Esophagus squamous epithelium (tissue), 5 donors: ENCODE results near the gene UBR3. TPM values are rescaled to one million over a fixed set of nuclear protein-coding genes. Genes with fewer than 3 reads are reported as not detected.
"Not testable (repeated sequence)": the region's sequence is repeated elsewhere in the genome, so short reads cannot be mapped to it uniquely, and the experiment has no call there.

ENCODE experiments used
- DNase-seq: peaks from one replicate; lab custom pipeline; 2025; lab: John Stamatoyannopoulos, UW
- H3K27ac ChIP-seq, 4 donors: fragments of 200-600 bp; sonication (generic); one replicate each; pipeline ENCODE4 v1.5.1; 2016 to 2019; ENCODE audit warnings: mild to moderate bottlenecking in 1 of 4
- H3K27me3 ChIP-seq, 4 donors: fragments of 200-600 bp; sonication (generic); 1 replicate in 3 of 4; 2 replicates in 1 of 4; pipeline versions ENCODE4 v1.5.1 to v1.6.0; 2017 to 2021; ENCODE audit warnings: antibody characterized with exemption in 1 of 4
- H3K36me3 ChIP-seq, 3 donors: fragments of 200-600 bp; sonication (generic); one replicate each; pipeline ENCODE4 v1.5.1; 2016 to 2019
- H3K4me1 ChIP-seq, 3 donors: fragments of 200-600 bp; sonication (generic); one replicate each; pipeline ENCODE4 v1.5.1; 2017 to 2019
- H3K4me3 ChIP-seq, 4 donors: fragments of 200-600 bp; sonication (generic); 1 replicate in 3 of 4; 2 replicates in 1 of 4; pipeline ENCODE4 v1.5.1; 2016 to 2019; ENCODE audit warnings: mild to moderate bottlenecking in 2 of 4, moderate library complexity in 1 of 4
- H3K9me3 ChIP-seq, 3 donors: fragments of 200-600 bp; sonication (generic); one replicate each; pipeline ENCODE4 v1.5.1; 2016 to 2019
- CTCF ChIP-seq, 6 experiments: fragments of 450-650 bp in 4 of 6; fragments of 200-600 bp in 2 of 6; sonication (generic) in 2 of 6; IDR thresholded peaks; one replicate each; pipeline ENCODE4 v1.5.1; 2016 to 2019; ENCODE audit warnings: antibody characterized with exemption in 6 of 6, mild to moderate bottlenecking in 4 of 6, moderate library complexity in 4 of 6
- POLR2A ChIP-seq, 4 donors: fragments of 450-650 bp; IDR thresholded peaks; one replicate each; pipeline ENCODE4 v1.6.1; 2017; ENCODE audit warnings: antibody characterized with exemption in 4 of 4, mild to moderate bottlenecking in 4 of 4, moderate library complexity in 3 of 4
- WGBS, 2 donors: methylation state at CpG; one replicate each; pipeline ENCODE4 v1.1.5; 2018; 5-methylcytosine and 5-hydroxymethylcytosine counted together
- intact Hi-C: fragments of 100-400 bp; cut with DNase I; formaldehyde crosslinking; loops from one replicate; pipeline ENCODE4 v1.15.0; 2022
- total RNA-seq, 4 donors: library from RNA; depleted of rRNA; stranded (reverse); fragments of >200 nt; gene quantifications; one replicate each; pipeline ENCODE4 v1.1.0, GENCODE V29; 2016
- donor health status: DM: yes; HTN: yes; CAD: no.

Gene UBR3
- total RNA-seq, 4 donors from 2014 or later: 26.9 to 56.8 (median 43.2) TPM

GRCh38 chr2:169862816-169863215 is 35.6 kb downstream of the UBR3 start:
- no peak overlapping the region for H3K4me3 ChIP-seq
- intact Hi-C loops: no loop called here
- H3K9me3 ChIP-seq: no peaks in the 10 kb centered on the region
- H3K4me1 ChIP-seq: peaks cover 0 to 14% (median 0%) of the 10 kb centered on the region in 3 donors
- 82 to 84% methylated on average over 2 of the region's 2 CpGs for WGBS, 2 donors
- no peak for DNase-seq
- no peaks in the 10 kb centered on the region for H3K27me3 ChIP-seq
- no peaks in the 10 kb centered on the region for H3K36me3 ChIP-seq
- TF ChIP-seq POLR2A (IDR thresholded peaks at IDR 0.05) (no peak), CTCF (IDR thresholded peaks at IDR 0.05) (no peak)
- no peak overlapping the region for H3K27ac ChIP-seq

- Histone ChIP-seq H3K36me3 (no peaks in the 10 kb centered on the region), H3K4me3 (no peak overlapping the region), H3K27me3 (no peaks in the 10 kb centered on the region), H3K9me3 (no peaks in the 10 kb centered on the region), H3K4me1 (peaks cover 0 to 14% (median 0%) of the 10 kb centered on the region in 3 donors), H3K27ac (no peak overlapping the region)
- intact Hi-C loops: no loop called here
- no peak for DNase-seq
- WGBS, 2 donors: no CpG with 5 or more reads among the region's 2 CpGs
- TF ChIP-seq POLR2A (IDR thresholded peaks at IDR 0.05) (no peak), CTCF (IDR thresholded peaks at IDR 0.05) (no peak)
These were observed 38.2 kb downstream of the UBR3 start for GRCh38 chr2:169865492-169865891.

GRCh38 chr2:169866230-169866629 is 39.0 kb downstream of the UBR3 start:
- H3K27ac ChIP-seq, intact Hi-C loops, H3K4me3 ChIP-seq, DNase-seq, H3K27me3 ChIP-seq, H3K9me3 ChIP-seq, H3K36me3 ChIP-seq: not testable (repeated sequence)
- 94 to 98% methylated on average over 6 of the region's 6 CpGs for WGBS, 2 donors
- peaks cover 0 to 14% (median 0%) of the 10 kb centered on the region in 3 donors for H3K4me1 ChIP-seq

- Histone ChIP-seq H3K9me3 (no peaks in the 10 kb centered on the region), H3K4me1 (peaks cover 0 to 14% (median 0%) of the 10 kb centered on the region in 3 donors), H3K27ac (no peak overlapping the region), H3K4me3 (no peak overlapping the region), H3K36me3 (no peaks in the 10 kb centered on the region), H3K27me3 (no peaks in the 10 kb centered on the region)
- 87 to 88% methylated on average over 3 of the region's 3 CpGs for WGBS, 2 donors
- DNase-seq: no peak
- TF ChIP-seq CTCF (IDR thresholded peaks at IDR 0.05): no peak
- TF ChIP-seq POLR2A (IDR thresholded peaks at IDR 0.05): no peak
- intact Hi-C loops: no loop called here
These were observed 40.3 kb downstream of the UBR3 start for GRCh38 chr2:169867579-169867978.

GRCh38 chr2:169868951-169869350 is 41.7 kb downstream of the UBR3 start:
- H3K27ac ChIP-seq: no peak overlapping the region
- DNase-seq: no peak
- H3K4me1 ChIP-seq: peaks cover 0 to 2% (median 0%) of the 10 kb centered on the region in 3 donors
- no peaks in the 10 kb centered on the region for H3K9me3 ChIP-seq
- 86 to 89% methylated on average over 4 to 5 of the region's 7 CpGs for WGBS, 2 donors
- no peaks in the 10 kb centered on the region for H3K36me3 ChIP-seq
- intact Hi-C loops: no loop called here
- no peak for TF ChIP-seq CTCF (IDR thresholded peaks at IDR 0.05)
- no peak for TF ChIP-seq POLR2A (IDR thresholded peaks at IDR 0.05)
- no peak overlapping the region for H3K4me3 ChIP-seq
- H3K27me3 ChIP-seq: no peaks in the 10 kb centered on the region

- H3K27me3 ChIP-seq, intact Hi-C loops, DNase-seq, H3K27ac ChIP-seq, H3K4me3 ChIP-seq, H3K4me1 ChIP-seq, H3K9me3 ChIP-seq: not testable (repeated sequence)
- 84 to 90% methylated on average over 9 of the region's 9 CpGs for WGBS, 2 donors
- H3K36me3 ChIP-seq: peaks cover 0 to 14% (median 0%) of the 10 kb centered on the region in 3 donors
These were observed 44.1 kb downstream of the UBR3 start for GRCh38 chr2:169871369-169871768.
